A673 (cell line): ENCODE data around the gene GPR142.

Experiments
- CTCF ChIP-seq: fragments of 300-800, 200-600 bp; sonication (generic); conservative IDR thresholded peaks from 2 replicates; pipeline ENCODE4 v1.5.1; 2017; ENCODE audit warnings: low read depth, mild to moderate bottlenecking, antibody characterized with exemption, low read length, moderate library complexity, mixed read lengths
- EZH2 ChIP-seq: fragments of 200-600 bp; sonication (generic); IDR thresholded peaks from 2 replicates; pipeline ENCODE4 v1.6.1; 2017; ENCODE audit warnings: borderline replicate concordance, low read depth, mild to moderate bottlenecking, mixed read lengths, antibody characterized with exemption, low read length; ENCODE audit not compliant: poor library complexity, severe bottlenecking

- TF ChIP-seq CTCF = no peak
- no peak for TF ChIP-seq EZH2
These were observed 32.8 kb upstream of the GPR142 start for GRCh38 chr17:74334393-74335039.
